Pons (tissue), 1 donor: Measurements from ENCODE around the gene PIGT.

ENCODE experiments used
- DNase-seq: peaks from one replicate; pipeline ENCODE4 v3.0.0-alpha.2; 2016; ENCODE audit warnings: low spot score

The PIGT gene

DNA sequence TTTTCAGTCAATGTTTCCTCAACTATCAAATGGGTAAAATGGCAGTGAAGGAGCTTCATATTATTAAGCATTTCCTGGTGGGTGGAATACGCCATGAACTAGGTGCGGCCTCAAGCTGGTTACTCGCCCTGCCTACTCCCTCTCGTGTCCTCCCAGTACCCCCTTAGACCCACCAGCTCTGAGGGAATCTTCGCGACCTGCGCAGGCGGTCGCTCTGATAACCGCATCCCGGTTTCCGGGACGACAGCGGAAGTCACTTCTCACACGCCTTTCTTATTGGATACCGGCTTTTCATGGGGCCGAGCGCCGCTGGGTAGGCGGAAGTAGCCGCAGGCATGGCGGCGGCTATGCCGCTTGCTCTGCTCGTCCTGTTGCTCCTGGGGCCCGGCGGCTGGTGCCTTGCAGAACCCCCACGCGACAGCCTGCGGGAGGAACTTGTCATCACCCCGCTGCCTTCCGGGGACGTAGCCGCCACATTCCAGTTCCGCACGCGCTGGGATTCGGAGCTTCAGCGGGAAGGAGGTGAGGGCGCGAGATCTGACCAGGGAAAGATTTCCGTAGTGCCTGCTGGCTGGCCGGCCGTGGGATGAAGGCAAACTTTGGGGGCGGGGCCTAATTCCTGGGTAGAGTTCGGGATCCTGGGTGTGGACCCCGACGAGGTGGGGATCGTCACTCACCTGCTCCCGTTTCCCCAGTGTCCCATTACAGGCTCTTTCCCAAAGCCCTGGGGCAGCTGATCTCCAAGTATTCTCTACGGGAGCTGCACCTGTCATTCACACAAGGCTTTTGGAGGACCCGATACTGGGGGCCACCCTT lies at the start of gene PIGT:
TSS of gene PIGT (plus strand) at position 320 of the 816 bp plus-strand sequence. CDS start at position 336, 16 bp downstream.
- DNase-seq: peak; percentile 91

DNA sequence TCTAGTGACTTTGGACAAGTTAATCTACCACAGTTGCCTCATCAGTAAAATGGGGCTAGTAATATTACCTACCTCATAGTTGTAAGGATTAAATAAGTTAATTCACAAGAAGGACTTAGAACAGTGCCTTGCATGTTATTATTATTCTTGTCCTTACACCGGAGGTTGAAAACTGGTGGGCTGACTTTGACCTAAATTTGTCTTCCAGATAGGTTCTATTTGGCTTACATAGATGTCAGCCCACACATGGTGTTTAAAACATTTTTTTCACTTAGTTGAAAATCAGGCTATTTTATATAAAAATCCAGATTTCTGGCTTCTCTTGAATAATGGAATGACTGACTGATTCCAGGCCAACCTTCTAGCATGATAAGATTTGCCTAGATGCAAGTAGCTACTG lies 49.7 kb upstream of the PIGT start:
- no peak for DNase-seq

DNA sequence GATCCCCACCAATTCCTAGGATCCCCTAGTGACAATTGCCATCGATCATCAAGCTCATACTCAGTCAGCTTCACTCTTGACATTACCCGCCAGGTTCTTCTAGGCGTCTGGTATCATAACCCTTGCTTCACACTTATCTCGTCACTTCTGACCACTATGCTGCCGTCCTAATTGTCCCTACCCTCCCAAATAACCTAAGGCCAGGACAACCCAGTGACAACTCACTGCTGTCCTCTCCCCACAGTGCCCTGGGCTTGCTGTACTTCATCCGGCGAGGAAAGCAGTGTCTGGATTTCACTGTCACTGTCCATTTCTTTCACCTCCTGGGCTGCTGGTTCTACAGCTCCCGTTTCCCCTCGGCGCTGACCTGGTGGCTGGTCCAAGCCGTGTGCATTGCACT lies 49.3 kb upstream of the PIGT start:
- DNase-seq: no peak

DNA sequence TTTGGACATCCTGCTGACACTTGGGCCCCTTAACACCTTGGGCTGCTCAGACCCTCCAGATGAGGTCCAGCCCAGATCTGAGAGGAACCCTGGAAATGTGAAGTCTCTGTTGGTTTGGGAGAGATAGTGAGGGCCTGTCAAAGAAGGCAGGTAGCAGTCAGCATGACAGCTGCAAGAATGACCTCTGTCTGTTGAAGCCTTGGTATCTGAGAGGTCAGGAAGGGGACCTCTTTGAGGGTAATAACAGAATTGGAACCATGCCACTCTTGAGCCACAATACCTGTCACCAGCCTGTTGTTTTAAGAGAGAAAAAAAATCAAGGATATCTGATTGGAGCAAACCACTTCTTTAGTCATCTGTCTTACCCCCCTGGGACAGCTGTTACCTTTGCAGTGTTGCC lies 48.8 kb upstream of the PIGT start:
- no peak for DNase-seq

DNA sequence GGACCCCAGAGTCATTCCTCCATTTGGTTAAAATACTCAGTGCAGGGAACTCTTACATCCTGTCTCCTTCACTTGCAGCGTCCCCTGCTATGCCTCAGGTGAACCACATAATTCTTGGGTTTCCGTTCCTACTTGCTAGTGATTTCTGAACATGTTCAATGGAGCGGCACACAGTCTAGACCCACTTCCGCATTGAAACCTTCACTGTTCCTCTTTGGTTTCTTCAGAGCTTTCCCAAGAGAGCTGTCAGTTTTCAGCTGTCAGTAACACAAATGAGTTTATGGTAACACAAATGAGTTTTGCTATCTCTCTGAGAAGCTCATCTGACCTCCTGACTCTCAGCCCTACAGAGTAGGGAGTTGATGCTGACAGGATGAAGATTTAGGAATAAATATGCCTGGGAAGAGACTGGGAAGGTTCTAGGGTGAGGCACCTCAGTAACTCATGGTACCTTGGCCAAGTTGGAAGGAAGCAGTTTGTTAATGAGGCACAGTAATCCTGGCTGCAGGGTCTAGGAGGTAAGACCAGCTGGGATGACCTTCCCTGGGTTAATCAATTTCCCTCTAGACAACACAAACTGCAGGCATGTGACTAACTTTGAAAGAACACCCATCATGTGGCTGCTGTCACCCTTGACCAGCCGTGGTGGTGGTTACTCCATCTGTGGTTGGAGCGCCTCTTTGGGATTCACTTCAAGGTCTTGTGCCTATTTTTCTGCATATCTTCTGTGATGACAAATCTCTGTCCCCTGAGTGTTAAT lies 47.5 kb upstream of the PIGT start:
- DNase-seq: peak; percentile 73

DNA sequence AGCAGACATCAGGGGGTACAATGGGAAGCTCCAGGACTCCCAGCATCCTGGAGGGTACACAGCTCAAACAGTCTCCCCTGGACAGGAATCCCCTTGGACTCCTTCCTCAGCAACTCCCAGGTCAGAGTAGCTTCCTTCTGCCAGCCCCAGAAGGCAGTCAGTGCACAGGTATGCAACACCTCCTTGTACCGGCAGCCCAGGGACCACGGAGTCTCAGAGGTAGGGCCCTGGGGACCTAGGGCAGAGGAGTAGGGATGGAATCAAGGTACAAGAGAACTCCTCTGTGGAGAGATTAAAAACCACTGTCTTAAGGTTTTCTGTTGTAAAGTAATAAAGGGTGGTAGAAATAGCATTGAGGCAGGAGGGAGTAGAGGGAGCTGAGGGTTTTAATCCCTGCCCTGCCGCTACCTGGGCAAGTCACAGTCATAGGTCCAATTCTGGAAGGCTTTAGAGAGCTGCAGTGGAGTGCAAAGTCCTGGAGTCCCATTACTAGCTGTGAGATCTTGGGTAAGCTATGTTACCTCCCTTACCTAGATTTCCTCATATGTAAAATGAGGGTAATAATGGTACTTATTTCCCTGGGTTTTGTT lies 45.3 kb upstream of the PIGT start:
- DNase-seq: no peak

DNA sequence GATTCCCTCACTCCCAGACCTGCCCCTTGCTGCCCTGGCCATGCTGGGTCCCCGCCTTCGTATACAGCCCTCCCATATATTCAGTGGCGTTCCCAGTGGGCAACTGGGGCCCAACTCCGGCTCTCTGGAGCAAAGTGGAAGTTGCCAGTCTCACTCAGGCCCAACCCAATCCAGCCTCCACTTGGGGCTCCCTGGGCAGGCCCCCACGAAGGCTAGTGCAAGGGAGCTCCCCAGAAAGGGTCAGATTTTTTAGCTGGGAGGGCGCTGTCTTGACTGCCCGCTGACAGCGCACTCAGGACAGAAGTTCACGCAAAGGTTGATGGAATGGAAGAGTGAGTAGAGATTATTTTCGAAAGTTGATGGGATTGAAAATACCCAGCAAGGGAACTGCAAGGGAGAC lies 43.7 kb upstream of the PIGT start:
- DNase-seq: no peak

DNA sequence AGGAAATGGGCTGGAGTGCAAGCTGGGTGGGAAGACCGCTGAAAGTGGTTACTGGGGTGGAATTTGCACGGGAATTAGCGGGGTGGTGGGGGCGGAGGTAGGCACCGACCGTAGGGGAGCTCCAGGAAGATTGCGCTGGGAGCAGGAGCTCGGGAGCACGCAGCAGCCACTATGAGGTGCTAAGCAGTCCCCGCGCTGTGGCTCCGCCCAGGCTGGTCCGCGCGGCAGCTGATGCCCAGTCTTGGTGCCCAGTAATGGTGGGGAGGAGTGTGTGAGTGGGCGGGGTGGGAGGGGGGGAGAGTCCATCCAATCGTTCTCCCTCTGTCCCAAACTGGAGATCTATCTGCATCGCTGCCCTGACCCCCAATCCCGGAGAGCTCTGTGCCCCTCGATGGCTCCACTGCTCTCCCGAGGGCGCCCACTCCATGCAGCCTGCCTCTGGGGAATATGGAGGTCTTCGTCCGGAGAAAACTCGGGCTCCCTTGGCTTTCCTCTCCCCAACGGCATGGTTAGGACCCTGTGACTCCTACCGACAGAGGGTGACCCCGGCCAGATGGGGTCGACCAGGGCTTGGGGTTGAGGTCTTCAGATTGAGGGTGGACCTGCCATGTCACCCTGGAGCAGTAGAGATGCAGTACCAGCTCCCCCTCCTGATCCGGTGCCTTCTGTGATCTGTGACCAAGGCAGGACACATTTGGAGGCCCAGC lies 43.1 kb upstream of the PIGT start:
- peak; percentile 69 for DNase-seq

DNA sequence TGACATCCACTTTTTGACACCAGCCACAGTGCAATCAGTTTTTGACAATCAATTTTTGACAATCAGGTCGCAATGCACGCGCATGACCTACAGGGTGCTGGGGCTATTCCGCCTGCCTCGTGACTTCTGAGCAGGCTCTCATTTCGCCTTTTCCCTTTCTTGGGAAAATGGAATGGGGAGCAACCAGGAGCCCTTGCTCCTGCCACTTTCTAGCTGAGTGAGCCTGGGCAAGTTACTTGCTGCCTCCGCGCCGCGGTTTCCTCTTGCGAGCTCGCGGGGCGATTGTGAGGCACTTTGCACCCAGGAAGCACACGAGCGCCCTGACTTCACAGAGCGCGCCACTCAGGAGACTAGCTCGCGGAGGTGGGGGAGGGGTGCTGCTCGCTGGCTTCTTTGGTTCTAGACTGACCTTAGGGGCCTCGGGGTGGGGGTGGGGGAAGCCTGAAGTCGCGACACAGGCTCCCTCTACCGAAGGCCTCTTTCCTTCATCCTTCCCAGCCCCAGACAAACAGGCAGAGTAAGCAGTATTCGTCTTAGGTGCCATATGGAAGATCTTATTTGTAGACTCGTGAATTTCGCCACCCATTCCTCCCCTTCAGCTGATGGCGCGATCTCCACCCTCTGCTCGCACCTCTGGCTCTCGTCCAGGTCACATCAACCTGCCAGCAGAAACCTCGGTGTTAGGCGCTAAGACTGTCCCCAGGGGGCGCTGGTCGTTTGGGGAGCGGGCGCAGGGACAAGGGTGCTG lies 42.4 kb upstream of the PIGT start:
- peak; percentile 94 for DNase-seq

DNA sequence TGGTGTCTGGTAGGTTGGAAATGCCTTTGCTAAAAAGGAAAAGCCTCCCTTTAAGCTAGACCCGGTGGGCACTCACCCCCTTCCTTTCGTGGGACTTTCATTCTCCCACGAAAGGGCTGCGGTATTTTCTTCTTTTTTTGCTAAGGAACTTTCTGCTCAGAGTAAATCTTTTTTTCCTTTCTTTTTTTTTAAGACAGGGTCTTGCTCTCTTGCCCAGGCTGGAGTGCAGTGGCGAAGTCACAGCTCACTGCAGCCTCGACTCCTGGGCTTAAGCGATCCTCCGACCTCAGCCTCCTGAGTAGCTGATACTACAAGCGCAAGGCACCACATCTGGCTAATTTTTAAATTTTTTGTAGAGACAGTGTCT lies 41.9 kb upstream of the PIGT start:
- DNase-seq: no peak

DNA sequence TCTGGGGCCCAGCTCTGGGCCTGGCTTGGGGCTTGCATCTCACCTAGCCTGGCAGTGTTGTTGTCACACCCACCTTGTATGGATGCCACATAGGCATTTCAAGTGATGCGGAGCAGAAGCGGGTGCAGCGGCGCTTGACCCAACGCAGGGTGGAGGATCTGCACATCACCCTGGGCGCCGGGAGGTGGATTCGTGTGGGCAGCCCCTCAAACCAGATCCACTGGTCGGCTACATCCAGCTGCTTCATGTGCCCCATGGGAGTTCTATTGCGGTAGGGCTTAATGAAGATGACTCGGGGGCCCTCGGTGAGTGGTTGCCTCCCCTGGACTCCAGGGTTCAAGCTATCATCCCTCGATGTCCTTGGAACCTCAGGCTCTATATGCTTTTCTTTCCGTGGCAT lies 41.0 kb upstream of the PIGT start:
- no peak for DNase-seq

DNA sequence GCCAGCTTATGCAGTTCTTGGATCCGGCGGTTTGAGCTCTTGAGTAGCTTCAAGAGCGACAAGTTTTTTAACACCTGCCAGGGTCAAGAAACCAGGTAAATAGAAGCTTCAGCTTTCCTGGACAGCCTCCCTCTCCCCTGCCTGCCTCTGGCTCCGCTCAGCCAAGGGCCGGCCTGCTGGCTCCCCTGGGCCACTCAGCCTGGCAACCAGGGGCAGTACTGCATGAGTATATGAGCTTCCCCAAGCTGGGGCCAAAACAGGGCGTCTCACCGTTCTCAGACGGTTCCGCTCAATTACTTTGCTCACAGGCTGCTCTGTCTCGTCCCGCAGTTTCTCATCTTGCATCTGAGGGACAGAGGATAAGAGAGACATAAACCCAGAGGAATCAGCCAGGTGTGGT lies 38.7 kb upstream of the PIGT start:
- no peak for DNase-seq

DNA sequence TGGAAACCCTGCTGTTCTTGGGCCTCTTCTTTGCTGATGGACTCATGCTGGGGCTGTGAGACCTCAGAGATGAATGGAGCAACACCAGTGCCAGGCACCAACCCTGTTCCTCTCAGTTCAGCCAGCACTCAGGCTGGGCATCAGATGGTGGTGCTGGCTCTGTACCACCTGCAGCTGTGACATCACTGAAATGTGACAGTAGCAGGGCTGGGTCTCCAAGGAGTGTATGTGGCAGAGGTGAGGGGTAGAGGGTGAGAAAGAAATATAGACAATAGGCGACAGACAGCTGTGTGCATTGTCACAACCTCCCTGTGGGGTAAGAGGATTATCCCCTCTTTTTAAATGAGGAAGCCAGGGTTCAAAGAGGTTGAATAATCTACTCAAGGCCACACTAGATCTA lies 37.8 kb upstream of the PIGT start, which contains the start of gene TP53TG5:
TSS of gene TP53TG5 (minus strand) at position 135 of the 400 bp plus-strand sequence. CDS start at position 46, 89 bp downstream.
- DNase-seq: peak; percentile 90

DNA sequence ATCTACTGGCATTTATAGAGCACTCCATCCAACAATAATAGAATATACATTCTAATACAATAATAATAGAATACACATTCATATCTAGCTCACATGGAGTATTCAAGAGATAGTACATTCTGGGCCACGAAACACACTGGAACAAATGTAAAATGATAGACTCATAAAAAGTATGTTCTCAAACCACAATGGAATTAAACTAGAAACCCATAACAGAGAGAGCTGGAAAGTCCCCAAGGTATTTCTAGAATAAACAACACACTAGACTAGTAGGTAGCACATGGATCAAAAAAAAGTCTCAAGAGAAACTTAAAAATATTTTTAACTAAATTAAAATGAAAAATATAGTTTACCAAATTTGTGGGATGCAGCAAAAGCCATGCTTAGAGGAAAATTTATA lies 28.7 kb upstream of the PIGT start:
- no peak for DNase-seq

DNA sequence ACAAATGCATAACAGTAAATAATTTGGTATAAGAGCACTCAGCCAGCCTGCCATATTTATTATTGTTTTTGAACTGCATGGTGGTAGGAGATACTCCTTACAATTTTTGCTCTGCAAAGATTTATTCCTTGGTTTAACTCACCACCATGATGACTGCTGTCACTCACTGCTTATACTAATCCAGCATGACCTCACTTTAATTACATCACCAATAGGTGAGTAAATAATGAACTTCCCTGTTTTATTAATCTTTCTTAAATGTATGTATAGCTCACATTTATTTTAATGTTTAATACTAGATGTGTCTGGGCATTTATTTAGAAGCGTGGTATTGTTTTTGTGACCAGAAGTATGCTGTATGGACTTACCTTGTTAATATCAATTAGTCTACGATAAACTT lies 25.0 kb upstream of the PIGT start:
- no peak for DNase-seq

DNA sequence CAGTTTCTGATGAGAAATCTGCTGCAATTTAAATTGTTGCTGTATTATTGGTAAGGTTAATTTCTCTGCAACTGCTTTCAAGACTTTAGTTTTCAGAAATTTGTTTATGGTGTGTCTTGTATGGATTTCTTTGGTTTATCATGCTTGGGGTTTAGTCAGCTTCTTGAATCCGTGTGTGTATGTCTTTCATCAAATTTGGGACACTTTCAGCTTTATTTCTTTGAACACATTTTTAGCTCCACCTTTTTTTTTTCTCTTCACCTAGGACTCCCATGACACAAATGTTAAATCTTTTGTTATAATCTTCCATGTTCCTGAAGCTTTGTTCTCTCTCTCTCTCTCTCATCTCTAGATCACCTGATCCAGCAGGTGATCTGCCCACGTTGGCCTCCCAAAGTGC lies 24.4 kb upstream of the PIGT start:
- no peak for DNase-seq

DNA sequence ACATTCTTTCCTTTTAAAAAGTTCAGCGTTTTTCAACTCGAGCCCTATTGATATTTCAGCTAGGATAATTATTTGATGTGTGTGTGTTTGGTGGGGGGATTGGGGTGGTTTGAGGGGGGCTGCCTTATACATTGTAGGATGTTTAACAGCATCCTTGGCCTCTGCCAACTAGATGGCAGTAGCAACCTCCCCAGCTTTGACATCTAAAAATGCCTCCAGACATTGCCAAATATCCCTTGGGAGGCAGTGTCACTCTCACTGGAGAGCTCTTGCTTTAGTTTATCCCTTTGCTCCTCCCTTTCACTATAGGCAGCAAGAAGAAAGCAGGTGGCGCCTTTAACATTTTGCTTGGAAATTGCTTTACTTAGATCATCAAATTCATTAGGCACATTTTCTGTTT lies 23.2 kb upstream of the PIGT start:
- peak; percentile 77 for DNase-seq

DNA sequence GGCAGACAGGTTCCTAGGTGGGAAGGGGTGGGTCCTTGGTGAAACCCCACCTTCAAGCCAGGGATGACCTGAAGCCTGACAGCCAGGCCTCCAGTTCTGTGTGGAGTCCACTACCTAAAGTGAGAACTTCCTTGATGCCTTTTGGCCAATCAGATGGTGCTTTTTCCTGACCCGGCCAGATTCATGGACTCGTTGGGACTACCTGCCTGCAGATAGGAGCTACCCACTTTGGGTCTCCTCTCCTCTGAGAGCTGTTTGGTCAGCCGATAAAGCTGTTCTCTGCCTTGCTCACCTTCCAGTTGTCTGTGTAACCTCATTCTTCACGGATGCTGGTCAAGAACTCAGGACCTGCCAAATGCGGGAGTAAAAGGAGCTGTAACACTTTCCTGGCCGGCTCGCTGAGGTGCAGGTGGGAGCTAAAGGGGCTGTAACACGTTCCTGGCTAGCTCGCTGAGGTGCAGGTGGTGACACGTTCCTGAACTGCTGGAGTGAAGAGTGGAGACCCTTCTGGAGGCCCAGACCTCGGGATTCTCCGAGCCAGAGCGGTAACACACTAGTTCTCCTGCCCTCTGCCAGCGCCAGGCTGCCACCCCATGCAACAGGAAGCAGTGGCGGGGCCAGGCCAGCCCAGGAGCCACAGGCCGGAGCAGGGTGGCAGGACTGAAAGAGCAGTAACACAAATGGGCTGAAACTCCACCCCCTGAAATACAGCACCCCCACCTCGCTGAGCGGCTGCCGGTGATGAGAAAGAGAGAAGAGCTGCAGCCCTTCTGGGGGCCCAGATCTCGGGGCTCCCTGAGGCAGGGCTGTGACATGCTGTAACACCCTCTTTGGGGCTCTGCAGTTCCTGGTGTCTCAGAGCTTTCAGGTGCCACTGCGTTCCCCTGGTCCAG lies 21.5 kb upstream of the PIGT start:
- no peak for DNase-seq

DNA sequence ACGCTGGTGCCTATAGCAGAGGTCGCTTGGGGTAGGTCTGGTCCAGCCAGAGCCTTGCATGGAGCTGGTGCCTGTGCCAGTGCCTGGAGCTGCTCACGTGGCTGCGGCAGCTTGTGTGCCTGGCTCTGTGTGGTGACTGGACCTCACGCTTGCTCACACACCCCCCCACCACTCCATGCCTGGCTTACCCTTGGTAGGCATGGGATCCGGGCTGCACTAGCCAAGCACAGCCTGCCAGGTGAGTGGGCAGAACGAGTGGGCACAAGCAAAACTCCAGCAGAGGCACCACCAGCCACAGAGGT lies 20.9 kb upstream of the PIGT start:
- no peak for DNase-seq

DNA sequence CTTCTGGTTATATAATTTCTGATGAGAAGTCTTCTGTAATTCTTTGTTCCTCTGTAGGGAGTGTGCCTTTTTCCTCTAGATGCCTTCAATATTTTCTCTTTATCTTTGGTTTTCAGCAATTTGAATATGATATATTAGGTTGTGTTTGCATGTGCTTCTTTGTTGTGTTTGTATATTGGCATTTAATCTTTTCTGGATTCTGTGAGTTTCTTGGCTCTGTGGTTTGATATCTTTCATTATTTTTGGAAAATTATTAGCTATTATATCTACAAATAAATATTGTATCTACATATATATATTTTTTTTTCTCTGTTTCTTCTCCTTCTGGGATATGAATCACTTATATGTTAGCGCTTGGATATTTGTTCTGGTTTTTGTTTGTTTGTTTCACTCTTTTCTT lies 16.9 kb upstream of the PIGT start:
- no peak for DNase-seq
